Ovary (tissue), 9 donors: Measurements from ENCODE around the gene HRAS. TPM values are rescaled to one million over a fixed set of nuclear protein-coding genes. Genes with fewer than 3 reads are reported as not detected.

Experiments used
- DNase-seq, 5 donors: peaks; one replicate each; pipeline ENCODE4 v3.0.0-alpha.2; 2019 to 2020
- H3K27ac ChIP-seq, 2 donors: fragments of 200-600 bp; one replicate each; pipeline versions ENCODE4 v1.5.1 to v1.8.0; 2019 to 2022
- H3K27me3 ChIP-seq: fragments of 200-600 bp; one replicate; pipeline ENCODE4 v1.8.0; 2022
- H3K36me3 ChIP-seq: fragments of 200-600 bp; sonication (generic); one replicate; pipeline ENCODE4 v1.5.1; 2019
- H3K4me1 ChIP-seq: one replicate; pipeline ENCODE4 v1.8.1; 2013; ENCODE audit warnings: mild to moderate bottlenecking, moderate library complexity; ENCODE audit not compliant: insufficient read depth
- H3K4me3 ChIP-seq: fragments of 200-600 bp; sonication (generic); one replicate; pipeline ENCODE4 v1.5.1; 2017
- H3K9me3 ChIP-seq, 2 donors: fragments of 200-600 bp in 1 of 2; sonication (generic) in 1 of 2; one replicate each; pipeline versions ENCODE4 v1.5.1 to v1.8.1; 2013 to 2019; ENCODE audit warnings: mild to moderate bottlenecking in 1 of 2, moderate library complexity in 1 of 2
- EP300 ChIP-seq: sonication (generic); formaldehyde crosslinking; IDR thresholded peaks from one replicate; pipeline ENCODE4 v1.6.1; 2017; ENCODE audit warnings: antibody characterized with exemption
- POLR2A ChIP-seq: fragments of 450-650 bp; IDR thresholded peaks from one replicate; pipeline ENCODE4 v1.6.1; 2017; ENCODE audit warnings: antibody characterized with exemption, mild to moderate bottlenecking, moderate library complexity
- WGBS, 3 donors: extraction: QIAGEN DNeasy Blood & Tissue Kit in 1 of 3; methylation state at CpG; one replicate each; pipeline versions ENCODE4 v1.1.5 to v1.1.7; 2013 to 2017; 5-methylcytosine and 5-hydroxymethylcytosine counted together
- intact Hi-C, 4 donors: fragments of 100-400 bp; cut with DNase I; formaldehyde crosslinking; loops; one replicate each; pipeline versions ENCODE4 v1.11.0 to v1.15.1; 2022 to 2023
- polyA plus RNA-seq, 2 donors: library from polyadenylated mRNA; stranded (reverse); fragments of 200-250 nt in 1 of 2; fragments of 350-450 nt in 1 of 2; fragmentation: Illumina TruSeq in 1 of 2; extraction: RNeasy Lipid Tissue Mini Kit (QIAGEN cat#74804) in 1 of 2; gene quantifications; one replicate each; pipeline ENCODE4 v1.2.3, GENCODE V29; 2013 to 2014
- total RNA-seq, 7 donors: library from RNA; depleted of rRNA in 2 of 7; stranded (reverse); fragments of >200 nt in 2 of 7; fragmentation: NEBNext Ultra II Directional in 3 of 7; extraction: Animal tissue kit (Norgen Biotek cat#: 25700) in 3 of 7; gene quantifications; one replicate each; pipeline versions ENCODE4 v1.1.0 to v1.2.4, GENCODE V29; 2016 to 2023
- TF ChIP-seq, protein P1 (sequence below), 3 donors: fragments of 450-650 bp in 2 of 3; fragments of 200-600 bp in 1 of 3; IDR thresholded peaks; one replicate each; pipeline versions ENCODE4 v1.5.1 to v1.8.0; 2016 to 2022; ENCODE audit warnings: antibody characterized with exemption in 3 of 3, mild to moderate bottlenecking in 1 of 3
- donor health status: DM: no; HTN: no; CAD: no; lungs with moderate emphysema.
- donor health status: DM: no; HTN: no; CAD: no.
- donor health status: Bipolar disorder and iron deficiency.
- donor health status: DM: yes; HTN: yes; CAD: no.
- donor health status: DM: no; HTN: no; CAD: no.
- donor health status: DM: yes; HTN: yes; CAD: no.

HRAS gene
- total and polyA plus RNA-seq, 9 donors: 4.3 to 49.6 (median 36.3) TPM

DNA sequence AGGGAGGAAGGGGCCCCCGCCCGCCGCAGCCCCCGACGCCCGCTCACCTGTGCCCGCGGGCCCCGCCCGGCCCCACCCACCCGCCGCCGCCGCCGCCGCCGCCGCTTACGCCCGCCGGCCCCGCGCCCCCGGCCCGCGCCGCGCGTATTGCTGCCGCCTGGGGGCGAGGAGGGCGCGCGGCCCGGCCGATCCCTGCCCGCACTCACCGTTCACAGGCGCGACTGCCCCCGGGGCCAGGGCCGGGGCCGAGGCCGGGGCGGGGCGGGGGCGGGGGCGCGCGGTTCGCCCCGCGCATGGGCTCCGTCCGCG, 212 bp downstream of the HRAS start:
- 0 to 1% methylated on average over 5 to 56 of the region's 56 CpGs; no CpG with 5 or more reads in 1 of the 3 donors for WGBS, 3 donors
- Histone ChIP-seq H3K4me1 (peaks cover 11% of the 10 kb centered on the region), H3K4me3 (peak overlapping the region; percentile 72), H3K27me3 (no peaks in the 10 kb centered on the region), H3K9me3 (no peaks in the 10 kb centered on the region), H3K36me3 (no peaks in the 10 kb centered on the region), H3K27ac (no peak overlapping the region)
- no peak for TF ChIP-seq EP300
- TF ChIP-seq POLR2A: no peak
- TF ChIP-seq, protein P1, sequence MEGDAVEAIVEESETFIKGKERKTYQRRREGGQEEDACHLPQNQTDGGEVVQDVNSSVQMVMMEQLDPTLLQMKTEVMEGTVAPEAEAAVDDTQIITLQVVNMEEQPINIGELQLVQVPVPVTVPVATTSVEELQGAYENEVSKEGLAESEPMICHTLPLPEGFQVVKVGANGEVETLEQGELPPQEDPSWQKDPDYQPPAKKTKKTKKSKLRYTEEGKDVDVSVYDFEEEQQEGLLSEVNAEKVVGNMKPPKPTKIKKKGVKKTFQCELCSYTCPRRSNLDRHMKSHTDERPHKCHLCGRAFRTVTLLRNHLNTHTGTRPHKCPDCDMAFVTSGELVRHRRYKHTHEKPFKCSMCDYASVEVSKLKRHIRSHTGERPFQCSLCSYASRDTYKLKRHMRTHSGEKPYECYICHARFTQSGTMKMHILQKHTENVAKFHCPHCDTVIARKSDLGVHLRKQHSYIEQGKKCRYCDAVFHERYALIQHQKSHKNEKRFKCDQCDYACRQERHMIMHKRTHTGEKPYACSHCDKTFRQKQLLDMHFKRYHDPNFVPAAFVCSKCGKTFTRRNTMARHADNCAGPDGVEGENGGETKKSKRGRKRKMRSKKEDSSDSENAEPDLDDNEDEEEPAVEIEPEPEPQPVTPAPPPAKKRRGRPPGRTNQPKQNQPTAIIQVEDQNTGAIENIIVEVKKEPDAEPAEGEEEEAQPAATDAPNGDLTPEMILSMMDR (IDR thresholded peaks at IDR 0.05): no peak
- DNase-seq: no peak
- intact Hi-C loops: loop anchor here in 1 of 4 donors (10.0 kb wide), 1 partner anchor 1860 kb away; no protein-coding TSS in a partner anchor

DNA sequence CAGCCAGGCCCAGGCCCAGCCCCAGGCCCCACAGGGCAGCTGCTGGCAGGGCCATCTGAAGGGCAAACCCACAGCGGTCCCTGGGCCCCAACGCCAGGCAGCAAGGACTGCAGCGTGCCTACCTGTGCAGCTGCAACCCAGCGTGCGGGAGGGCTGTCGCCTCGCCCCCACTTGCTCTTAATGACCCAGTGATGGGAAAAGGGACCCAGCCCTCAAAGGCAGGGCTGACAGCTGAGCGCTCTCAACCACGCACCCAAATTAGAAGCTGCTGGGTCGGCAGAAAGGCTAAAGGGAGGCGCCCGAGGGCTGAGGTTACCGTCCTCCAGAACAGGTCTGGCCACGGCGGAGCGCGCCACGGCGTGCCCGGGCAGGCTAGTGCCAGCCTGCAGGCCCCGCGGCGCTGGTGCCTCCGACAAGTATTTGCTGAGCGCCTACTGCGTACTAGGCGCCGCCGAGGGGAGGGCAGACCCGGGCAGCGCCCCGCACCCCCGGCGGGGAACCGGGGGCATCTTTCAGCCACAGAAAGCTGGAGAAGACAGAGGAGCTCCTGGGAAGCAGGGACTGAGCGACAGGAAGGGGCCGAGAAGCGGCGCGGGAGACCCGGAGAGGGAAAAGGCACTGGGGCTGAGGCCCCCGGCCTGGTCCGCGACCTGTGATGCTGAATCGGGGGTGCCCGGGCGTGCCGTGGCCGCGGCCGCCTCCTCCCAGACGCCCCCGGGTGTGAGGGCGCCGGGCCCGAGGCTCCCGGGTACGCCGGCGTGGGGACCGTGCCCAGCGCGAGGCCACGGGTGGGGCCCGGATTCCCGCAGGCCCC, 773 bp downstream of the HRAS start:
- WGBS, 3 donors: 7 to 15% (median 10%) methylated on average over 39 to 66 of the region's 66 CpGs
- peak in 3 of 5 donors; percentile 34 to 64 (median 60) for DNase-seq

DNA sequence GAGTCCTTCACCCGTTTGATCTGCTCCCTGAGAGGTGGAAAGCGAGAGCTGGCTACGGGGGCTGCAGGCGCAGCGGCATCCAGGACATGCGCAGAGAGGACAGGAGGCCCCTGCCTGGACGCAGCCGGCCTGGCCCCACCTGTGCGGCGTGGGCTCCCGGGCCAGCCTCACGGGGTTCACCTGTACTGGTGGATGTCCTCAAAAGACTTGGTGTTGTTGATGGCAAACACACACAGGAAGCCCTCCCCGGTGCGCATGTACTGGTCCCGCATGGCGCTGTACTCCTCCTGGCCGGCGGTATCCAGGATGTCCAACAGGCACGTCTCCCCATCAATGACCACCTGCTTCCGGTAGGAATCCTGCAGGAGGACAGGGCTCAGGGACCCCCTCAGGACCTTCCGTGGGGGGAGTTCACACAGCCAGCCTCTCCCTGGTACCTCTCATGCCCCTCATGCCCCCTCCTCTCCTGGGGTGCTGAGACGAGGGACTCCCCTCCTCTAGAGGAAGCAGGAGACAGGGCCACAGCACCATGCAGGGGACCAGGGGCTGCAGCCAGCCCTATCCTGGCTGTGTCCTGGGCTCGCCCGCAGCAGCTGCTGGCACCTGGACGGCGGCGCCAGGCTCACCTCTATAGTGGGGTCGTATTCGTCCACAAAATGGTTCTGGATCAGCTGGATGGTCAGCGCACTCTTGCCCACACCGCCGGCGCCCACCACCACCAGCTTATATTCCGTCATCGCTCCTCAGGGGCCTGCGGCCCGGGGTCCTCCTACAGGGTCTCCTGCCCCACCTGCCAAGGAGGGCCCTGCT, 1.6 kb downstream of the HRAS start:
- WGBS, 3 donors: 88 to 93% (median 90%) methylated on average over 33 to 37 of the region's 37 CpGs

More for the DNA sequence above, 773 bp downstream of the HRAS start:
- Histone ChIP-seq H3K9me3 (no peaks in the 10 kb centered on the region), H3K27me3 (no peaks in the 10 kb centered on the region), H3K4me1 (peaks cover 11% of the 10 kb centered on the region), H3K4me3 (peak overlapping the region; percentile 72), H3K36me3 (no peaks in the 10 kb centered on the region), H3K27ac (peak overlapping the region; percentile 10 to 28)
- TF ChIP-seq EP300 (no peak), POLR2A (no peak)
- TF ChIP-seq, protein P1 (IDR thresholded peaks at IDR 0.05): no peak
- intact Hi-C loops: loop anchor here in 1 of 4 donors (10.0 kb wide), 1 partner anchor 1860 kb away; no protein-coding TSS in a partner anchor

More for the DNA sequence above, 1.6 kb downstream of the HRAS start:
- Histone ChIP-seq H3K4me1 (peaks cover 11% of the 10 kb centered on the region), H3K27ac (no peak overlapping the region), H3K4me3 (no peak overlapping the region), H3K36me3 (no peaks in the 10 kb centered on the region), H3K27me3 (no peaks in the 10 kb centered on the region), H3K9me3 (no peaks in the 10 kb centered on the region)
- no peak for TF ChIP-seq POLR2A
- no peak for TF ChIP-seq EP300
- TF ChIP-seq, protein P1 (IDR thresholded peaks at IDR 0.05): no peak
- DNase-seq: peak in 1 of 5 donors; percentile 16
- intact Hi-C loops: loop anchor here in 1 of 4 donors (10.0 kb wide), 1 partner anchor 1861 kb away; no protein-coding TSS in a partner anchor
